NCI-H774 (cell line): Measurements from ENCODE around the gene SIAH2.

Source experiments
- DNase-seq: peaks from one replicate; lab custom pipeline; 2025; lab: John Stamatoyannopoulos, UW

The SIAH2 gene

DNA sequence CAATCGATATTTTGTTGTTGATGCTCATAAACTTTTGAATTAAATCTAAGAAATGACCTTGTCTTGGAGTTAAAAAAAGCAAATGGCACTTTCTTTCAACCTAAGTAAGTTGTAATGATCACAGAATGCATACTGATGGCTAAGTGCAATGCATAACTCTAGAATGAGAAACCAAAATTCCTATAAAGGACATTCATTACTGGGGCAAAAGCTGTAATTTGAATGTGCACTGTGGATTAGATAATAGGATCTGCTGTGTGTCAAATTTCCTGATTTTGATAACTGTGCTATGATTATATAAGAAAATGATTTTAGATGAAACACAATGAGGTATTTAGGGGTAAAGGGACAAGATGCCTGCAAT, 14.3 kb downstream of the SIAH2 start:
- DNase-seq = no peak

GRCh38 chr3:150747886-150748683, 14.9 kb downstream of the SIAH2 start:
- peak; percentile 81 for DNase-seq

GRCh38 chr3:150746791-150747590, 16.0 kb downstream of the SIAH2 start:
- no peak for DNase-seq

GRCh38 chr3:150745832-150746231, 17.1 kb downstream of the SIAH2 start:
- no peak for DNase-seq

DNA sequence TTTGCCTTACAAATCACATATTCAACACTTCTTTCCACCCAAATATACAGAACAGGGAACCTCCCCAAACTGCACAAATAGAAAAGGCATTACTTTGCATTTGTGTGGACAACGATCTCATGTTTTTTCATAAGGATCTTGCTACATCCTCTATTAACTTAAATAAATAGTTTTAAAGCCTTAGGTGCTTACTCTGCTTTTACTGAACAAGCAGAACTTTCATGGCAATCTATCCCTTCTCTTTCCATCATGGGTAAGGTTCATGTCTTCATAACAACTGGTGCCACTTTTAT, 18.1 kb downstream of the SIAH2 start:
- DNase-seq = no peak

DNA sequence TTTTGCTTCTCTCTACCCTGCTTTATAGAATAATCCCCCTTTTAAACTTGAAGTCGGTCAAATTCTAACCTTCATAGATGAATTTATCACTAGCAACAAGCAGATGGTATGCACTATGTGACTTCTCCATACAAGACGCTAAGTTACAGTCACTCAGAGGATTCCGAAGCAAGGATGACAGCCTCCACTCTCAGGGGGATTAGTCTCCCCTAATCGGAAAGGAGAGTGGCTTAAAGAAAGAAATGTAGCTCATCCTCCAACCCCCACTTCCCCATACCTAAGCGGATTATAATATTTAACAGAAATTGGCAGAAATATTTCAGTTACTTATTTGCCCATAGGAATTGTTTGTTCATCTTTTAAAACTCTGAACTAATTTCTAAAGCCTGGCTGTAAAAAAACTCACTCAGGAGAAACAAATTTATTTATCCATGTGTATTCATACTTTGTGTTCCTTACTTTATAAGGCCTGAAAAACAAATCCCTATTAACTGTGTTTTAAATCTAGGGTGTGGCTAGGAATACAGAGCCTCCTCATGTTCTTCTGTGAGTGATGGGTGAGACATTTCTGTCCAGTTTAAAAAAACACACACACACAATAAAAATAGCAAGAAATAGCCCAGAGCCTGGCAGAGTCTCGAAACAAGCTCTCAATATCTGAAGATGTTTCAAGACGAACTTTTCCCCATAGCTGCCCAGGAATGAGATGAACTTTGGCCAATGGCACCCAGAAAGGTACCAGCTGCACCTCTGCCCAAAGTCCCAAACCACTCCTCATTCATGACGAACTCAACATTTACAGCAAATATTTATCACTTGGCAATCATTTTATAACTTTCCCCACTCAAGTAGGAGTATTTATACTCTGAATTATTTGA, 18.7 kb downstream of the SIAH2 start:
- no peak for DNase-seq

- no peak for DNase-seq
Observed at GRCh38 chr3:150743508-150743907, 19.5 kb downstream of the SIAH2 start.

GRCh38 chr3:150742679-150743078, 20.3 kb downstream of the SIAH2 start:
- no peak for DNase-seq

DNA sequence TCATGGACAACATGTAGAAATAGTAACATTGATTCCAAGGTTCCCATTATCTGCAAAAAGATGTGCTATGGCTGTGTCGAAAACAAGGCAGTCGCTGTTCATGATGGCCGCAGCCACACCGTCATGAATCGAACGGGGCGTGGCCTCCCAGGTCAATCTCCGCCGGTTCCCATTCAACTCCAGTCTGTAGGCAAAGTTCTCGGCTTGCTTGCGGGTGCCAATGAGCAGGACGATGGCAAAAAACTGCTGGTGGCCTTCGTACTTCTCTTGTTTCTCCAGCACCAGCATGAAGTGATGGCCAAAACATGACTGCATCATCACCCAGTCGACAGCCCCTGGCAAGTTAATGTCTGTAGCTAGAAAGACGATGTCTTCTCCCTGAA, 20.8 kb downstream of the SIAH2 start:
- no peak for DNase-seq

DNA sequence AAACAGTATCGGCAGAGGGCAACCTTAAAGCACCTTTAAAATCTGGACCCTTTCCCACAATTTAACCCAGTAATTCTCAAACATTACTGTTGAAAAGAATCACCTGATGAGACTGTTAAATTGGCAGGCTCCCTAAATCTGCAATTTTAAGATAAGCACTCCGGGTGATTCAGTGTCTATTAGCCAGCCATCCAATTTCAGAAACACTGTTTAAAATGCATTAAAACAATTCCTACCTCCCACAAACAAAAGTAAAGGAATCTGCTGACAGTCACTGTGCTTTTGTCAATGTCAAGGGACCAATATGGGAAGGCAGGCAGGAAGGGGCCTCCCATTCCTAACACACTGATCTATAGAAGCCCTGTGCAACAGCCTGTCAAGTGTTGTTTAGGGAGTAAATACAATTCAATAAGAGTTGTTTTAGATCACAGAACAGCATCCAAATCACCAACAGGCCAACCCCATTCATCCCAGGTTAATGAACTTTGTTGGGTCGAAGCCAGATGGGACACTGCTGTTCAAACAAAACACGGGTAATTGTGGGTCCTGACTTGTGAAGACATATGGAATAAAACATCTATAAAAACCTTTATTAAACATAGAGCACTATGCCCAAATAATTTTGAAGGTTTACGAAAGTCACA, 21.4 kb downstream of the SIAH2 start:
- DNase-seq = no peak

- no peak for DNase-seq
Observed at GRCh38 chr3:150740733-150741496, 22.1 kb downstream of the SIAH2 start.

DNA sequence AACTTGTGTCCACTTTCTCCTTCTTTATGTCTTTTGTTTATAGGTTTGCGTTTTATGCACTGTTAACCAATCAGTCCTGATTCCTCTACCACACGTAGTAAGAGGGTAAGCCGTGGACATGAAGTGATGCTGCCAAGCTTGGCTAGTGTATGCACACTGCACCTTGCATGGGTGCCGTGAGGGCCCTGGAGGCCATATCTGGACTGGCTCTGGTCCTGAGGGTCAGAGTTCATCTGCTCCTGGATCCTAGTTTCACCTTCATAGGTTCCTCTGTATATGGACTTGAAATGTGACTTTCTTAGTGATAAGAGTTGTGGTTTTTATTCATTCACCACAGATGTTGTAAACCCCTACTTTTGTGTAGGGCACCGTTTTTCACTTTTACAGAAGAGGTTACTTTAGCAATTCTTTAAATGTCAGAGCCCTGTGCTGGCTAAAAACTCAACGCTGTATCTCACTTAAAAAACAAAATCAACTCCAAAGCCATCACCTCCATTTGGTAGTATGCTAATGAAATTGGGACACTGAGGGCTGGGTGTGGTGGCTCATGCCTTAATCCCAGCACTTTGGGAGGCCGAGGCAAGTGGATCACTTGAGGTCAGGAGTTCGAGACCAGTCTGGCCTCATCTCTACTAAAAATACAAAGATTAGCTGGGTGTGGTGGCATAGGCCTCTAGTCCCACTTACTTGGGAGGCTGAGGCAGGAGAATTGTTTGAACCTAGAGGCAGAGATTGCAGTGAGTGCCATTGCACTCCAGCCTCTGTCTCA, 22.9 kb downstream of the SIAH2 start:
- no peak for DNase-seq

- DNase-seq = no peak
Observed at GRCh38 chr3:150739200-150739863, 23.6 kb downstream of the SIAH2 start.

DNA sequence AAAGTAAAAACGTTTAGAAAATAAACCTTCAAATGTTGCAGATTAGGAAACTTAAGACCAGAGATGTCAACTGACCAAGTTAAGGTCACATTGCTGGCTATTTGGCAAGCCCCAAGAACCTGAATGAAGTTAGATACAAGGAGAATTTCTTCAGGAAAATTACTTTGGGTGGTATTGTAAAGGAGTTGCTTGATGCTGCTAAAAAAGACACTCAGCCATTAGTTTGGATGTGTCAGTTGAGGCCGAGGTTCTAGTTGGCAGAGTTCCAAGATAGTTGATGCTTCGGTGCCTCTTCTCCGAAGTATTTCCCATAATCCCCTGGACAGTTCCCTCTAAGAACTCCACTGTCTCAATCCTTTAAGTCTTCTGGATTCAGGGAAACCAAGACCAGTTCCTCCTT, 24.3 kb downstream of the SIAH2 start:
- DNase-seq = no peak

GRCh38 chr3:150737874-150738679, 24.9 kb downstream of the SIAH2 start:
- DNase-seq = peak; percentile 47

DNA sequence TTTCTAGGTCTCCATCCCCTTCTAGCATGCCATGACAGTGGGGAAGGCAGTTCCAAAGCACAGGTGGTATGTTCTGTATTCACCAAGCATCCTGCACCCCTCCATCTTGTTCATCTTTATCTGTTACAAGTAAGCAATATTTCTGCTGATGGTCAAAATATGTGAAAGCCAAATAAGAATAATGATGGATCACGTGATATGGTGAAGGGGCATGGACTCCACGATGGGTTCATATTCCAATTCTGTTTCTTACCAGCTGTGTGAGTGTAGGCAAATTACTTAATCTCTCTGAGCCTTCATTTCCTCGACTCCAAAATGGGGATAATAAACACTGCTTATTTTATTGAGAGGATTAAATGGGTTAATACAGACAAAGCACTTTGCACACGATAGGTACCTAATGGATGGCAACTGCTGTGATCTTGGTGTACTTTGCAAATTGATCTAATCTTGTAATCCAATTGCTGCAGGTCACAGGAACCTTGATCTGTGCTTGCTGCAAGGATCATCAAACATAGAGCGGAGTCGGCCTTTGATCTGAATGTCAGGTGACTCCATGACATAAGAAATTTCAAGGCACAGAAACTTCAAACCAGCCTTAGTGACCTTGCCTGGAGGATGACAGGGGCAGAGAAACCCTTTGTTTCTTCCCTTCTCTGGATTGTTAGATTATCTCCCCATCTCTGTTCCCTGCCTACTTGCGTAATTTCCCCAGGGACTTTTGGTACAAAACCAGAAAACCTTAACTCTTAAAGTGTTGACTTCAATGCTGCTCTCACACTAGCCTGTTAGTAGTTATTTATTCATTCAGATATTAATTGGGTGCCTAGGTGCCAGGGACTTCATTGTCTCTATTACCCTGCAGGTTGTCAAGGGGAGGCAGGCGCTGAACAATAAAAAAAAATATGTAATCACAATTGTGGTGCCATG, 25.8 kb downstream of the SIAH2 start:
- no peak for DNase-seq

DNA sequence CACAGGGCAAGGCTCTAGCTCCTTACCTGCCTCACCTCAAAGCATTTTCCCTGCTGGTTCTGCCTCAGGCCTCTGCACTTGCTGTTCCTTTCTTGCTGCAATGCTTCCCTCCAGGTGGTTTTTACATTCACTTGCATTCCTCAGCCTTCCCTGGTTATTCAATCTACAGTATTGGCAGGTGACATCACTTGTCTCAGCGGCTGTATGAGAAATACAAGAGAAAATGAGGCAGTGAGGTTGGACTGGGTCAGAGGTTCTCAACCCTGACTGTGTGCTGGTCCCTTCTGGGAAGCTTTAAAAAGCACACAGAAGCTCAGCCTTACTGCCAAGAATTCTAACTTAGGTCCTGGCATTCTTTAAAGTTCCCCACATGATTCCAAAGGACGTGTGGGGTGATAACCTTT, 26.7 kb downstream of the SIAH2 start:
- no peak for DNase-seq

DNA sequence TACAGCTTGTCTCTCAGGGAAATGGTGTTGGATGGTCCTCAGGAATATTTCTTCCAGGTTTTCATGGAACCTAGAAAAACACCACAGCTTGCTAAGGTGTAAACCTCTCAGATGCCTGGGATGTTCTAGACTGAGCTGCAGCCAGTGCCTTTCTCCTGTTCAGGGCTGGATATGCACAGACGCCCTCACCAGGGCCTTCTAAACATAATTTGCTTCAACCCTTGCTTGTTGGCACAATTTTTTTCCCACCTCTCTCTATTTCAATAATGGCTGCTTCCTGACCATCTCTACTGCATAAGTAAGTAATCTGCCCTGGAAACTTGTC, 28.2 kb downstream of the SIAH2 start:
- DNase-seq = no peak
